Kidney (tissue), 14 donors: Measurements from ENCODE around the gene MOSPD2. TPM values are rescaled to one million over a fixed set of nuclear protein-coding genes. Genes with fewer than 3 reads are reported as not detected.

Experiments
- DNase-seq, 5 donors: peaks; one replicate each; pipeline ENCODE4 v3.0.0-alpha.2; 2013 to 2020
- FAIRE-seq: peaks from 2 replicates; lab custom pipeline; 2012; peaks lifted over from hg19 to GRCh38; lab: Jason Lieb, UNC
- H3K27ac ChIP-seq, 2 donors: one replicate each; pipeline ENCODE4 v1.7.0; 2013; ENCODE audit warnings: low read depth in 2 of 2, low read length in 2 of 2, inconsistent platforms in 1 of 2
- H3K27me3 ChIP-seq: one replicate; pipeline ENCODE4 v1.7.1; 2013; ENCODE audit warnings: low read length, inconsistent platforms; ENCODE audit not compliant: control insufficient read depth, insufficient read depth
- H3K36me3 ChIP-seq, 3 donors: one replicate each; pipeline versions ENCODE4 v1.7.0 to v1.7.1; 2013; ENCODE audit warnings: low read length in 3 of 3, control low read depth in 1 of 3, inconsistent platforms in 1 of 3; ENCODE audit not compliant: insufficient read depth in 3 of 3, control insufficient read depth in 2 of 3
- H3K4me1 ChIP-seq, 3 donors: one replicate each; pipeline versions ENCODE4 v1.7.0 to v1.7.1; 2013; ENCODE audit warnings: low read length in 3 of 3, inconsistent platforms in 1 of 3, low read depth in 1 of 3; ENCODE audit not compliant: control insufficient read depth in 2 of 3, insufficient read depth in 2 of 3
- H3K4me3 ChIP-seq, 3 donors: one replicate each; pipeline versions ENCODE4 v1.7.0 to v1.8.1; 2013; ENCODE audit warnings: low read length in 3 of 3, control low read depth in 1 of 3, inconsistent platforms in 1 of 3
- H3K9ac ChIP-seq, 3 donors: one replicate each; pipeline versions ENCODE4 v1.7.0 to v1.7.1; 2013; ENCODE audit warnings: low read length in 3 of 3, control low read depth in 1 of 3, inconsistent platforms in 1 of 3
- H3K9me3 ChIP-seq, 3 donors: one replicate each; pipeline versions ENCODE4 v1.7.0 to v1.7.1; 2013; ENCODE audit warnings: low read length in 3 of 3, control low read depth in 1 of 3, inconsistent platforms in 1 of 3; ENCODE audit not compliant: control insufficient read depth in 2 of 3, insufficient read depth in 1 of 3
- CTCF ChIP-seq: IDR thresholded peaks from 3 replicates; pipeline ENCODE4 v1.5.1; 2012; ENCODE audit warnings: mild to moderate bottlenecking, moderate library complexity, borderline replicate concordance; ENCODE audit not compliant: insufficient read depth; ENCODE audit errors: extremely low read depth
- intact Hi-C: fragments of 100-400 bp; cut with DNase I; formaldehyde crosslinking; loops from one replicate; pipeline ENCODE4 v1.11.1; 2022
- polyA plus RNA-seq: library from polyadenylated mRNA; stranded (reverse); fragments of 350-450 nt; fragmentation: Illumina TruSeq; extraction: RNeasy Lipid Tissue Mini Kit (QIAGEN cat#74804); gene quantifications from one replicate; pipeline ENCODE4 v1.2.3, GENCODE V29; 2014; ENCODE audit warnings: low read depth, low replicate concordance; ENCODE audit not compliant: insufficient read depth
- total RNA-seq: library from RNA; stranded (reverse); fragmentation: NEBNext Ultra II Directional; extraction: Animal tissue kit (Norgen Biotek cat#: 25700); gene quantifications from one replicate; pipeline ENCODE4 v1.2.1, GENCODE V29; 2021
- donor health status: control.
- donor health status: control.
- donor health status: control.
- donor health status: control.
- donor health status: control.
- donor health status: DM: yes; HTN: yes; CAD: no.
- donor health status: Normal renal cell carcinoma (clear cell type).

The MOSPD2 gene
- total and polyA plus RNA-seq, 2 donors from 2014 or later, result 4.0 to 14.4 TPM

GRCh38 chrX:14923761-14924160, 50.5 kb downstream of the MOSPD2 start:
- Histone ChIP-seq H3K4me3 (no peak overlapping the region), H3K4me1 (no peaks in the 10 kb centered on the region), H3K27me3 (no peaks in the 10 kb centered on the region), H3K27ac (no peak overlapping the region), H3K36me3 (no peaks in the 10 kb centered on the region), H3K9ac (no peak overlapping the region), H3K9me3 (no peaks in the 10 kb centered on the region)
- DNase-seq (no peak), FAIRE-seq (no peak)
- intact Hi-C loops, result no loop called here
- no peak for TF ChIP-seq CTCF

- DNase-seq (no peak), FAIRE-seq (peak; percentile 44)
- Histone ChIP-seq H3K9ac (no peak overlapping the region), H3K27me3 (peaks cover 2% of the 10 kb centered on the region), H3K36me3 (no peaks in the 10 kb centered on the region), H3K9me3 (no peaks in the 10 kb centered on the region), H3K27ac (no peak overlapping the region), H3K4me3 (no peak overlapping the region), H3K4me1 (no peaks in the 10 kb centered on the region)
- intact Hi-C loops, result no loop called here
- no peak for TF ChIP-seq CTCF
Measured at GRCh38 chrX:14926471-14926870, 53.2 kb downstream of the MOSPD2 start.

- Histone ChIP-seq H3K9me3 (no peaks in the 10 kb centered on the region), H3K36me3 (no peaks in the 10 kb centered on the region), H3K4me3 (no peak overlapping the region), H3K27ac (no peak overlapping the region), H3K9ac (no peak overlapping the region), H3K4me1 (no peaks in the 10 kb centered on the region), H3K27me3 (peaks cover 5% of the 10 kb centered on the region)
- DNase-seq (no peak), FAIRE-seq (no peak)
- TF ChIP-seq CTCF, result no peak
- intact Hi-C loops, result no loop called here
Measured at GRCh38 chrX:14927401-14927800, 54.2 kb downstream of the MOSPD2 start.

- no peak overlapping the region for H3K4me3 ChIP-seq
- TF ChIP-seq CTCF, result no peak
- intact Hi-C loops, result no loop called here
- H3K27ac ChIP-seq, result no peak overlapping the region
- no peaks in the 10 kb centered on the region for H3K9me3 ChIP-seq
- H3K4me1 ChIP-seq, result no peaks in the 10 kb centered on the region
- H3K9ac ChIP-seq, result no peak overlapping the region
- FAIRE-seq (no peak), DNase-seq (no peak)
- peaks cover 5% of the 10 kb centered on the region for H3K27me3 ChIP-seq
- no peaks in the 10 kb centered on the region for H3K36me3 ChIP-seq
Measured at GRCh38 chrX:14930663-14931062, 57.4 kb downstream of the MOSPD2 start.
